Measurements from ENCODE around the gene ETV6.

ETV6 gene

DNA sequence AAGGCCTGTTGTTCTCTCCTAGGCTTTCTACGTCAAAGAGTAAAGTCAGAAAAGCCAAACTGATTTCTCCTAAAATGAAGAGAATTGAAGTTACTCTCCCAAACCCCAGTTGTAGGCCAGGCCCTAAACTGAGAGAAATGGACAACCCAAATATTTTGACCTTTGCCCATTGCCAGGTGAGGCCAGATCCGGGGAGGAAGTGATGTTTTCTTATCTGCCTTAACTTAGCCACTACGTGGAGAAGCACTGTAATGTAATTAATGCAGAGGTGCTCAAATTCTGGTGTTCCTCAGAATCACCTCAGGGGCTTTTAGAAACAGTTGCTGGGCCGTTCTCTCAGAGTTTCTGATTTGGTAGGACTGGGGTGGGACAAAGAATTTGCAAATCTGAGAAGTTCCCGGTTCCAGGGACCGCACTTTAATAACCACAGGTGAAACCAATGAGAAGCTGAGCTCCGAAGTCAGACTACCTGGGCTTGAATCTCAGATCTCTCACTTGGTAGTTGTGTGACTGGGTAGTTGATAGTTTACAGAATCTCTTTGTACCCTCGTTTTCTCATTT is 73.2 kb downstream of the ETV6 start:
- no peak for DNase-seq

DNA sequence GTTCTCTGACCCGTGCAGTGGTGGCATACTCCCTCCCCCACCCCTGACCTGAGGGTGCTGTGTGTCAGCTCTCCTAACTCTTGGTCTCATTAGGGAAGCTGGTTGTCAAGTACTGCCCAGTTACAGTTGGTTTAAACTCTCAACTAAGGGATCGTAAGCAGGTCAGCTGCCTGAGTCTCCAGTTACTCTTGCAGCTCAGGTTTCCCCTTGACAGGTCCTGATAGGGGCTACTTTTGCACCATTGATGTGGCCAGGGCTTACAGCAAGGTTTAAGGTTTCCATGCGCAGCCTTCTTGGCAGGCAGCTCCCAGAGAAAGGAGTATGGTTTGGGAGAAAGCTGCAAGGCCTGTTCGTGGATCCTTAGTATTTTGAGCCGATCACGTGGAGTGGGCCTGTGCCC is 74.5 kb downstream of the ETV6 start:
- peak; percentile 60 for DNase-seq

DNA sequence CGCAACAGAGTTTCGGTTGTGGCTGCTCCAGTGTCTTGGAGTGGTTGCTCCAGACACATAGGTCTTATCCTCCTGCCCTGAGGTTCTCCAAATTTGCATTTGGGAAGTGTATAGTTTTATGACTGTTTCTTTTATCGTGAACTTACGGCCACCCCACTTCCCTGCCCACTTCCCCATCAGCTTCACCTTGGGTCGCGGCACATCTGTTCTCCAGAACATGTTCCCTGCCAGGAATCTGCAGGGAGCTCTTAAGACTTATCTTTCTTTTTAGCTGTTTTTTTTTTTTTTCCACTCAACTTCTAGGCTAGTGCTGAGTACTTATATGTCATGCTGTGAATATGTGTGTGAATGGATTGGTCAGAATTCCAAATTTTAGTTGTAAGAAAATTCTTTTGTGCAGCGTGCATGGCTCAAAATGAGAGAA is 75.4 kb downstream of the ETV6 start:
- DNase-seq = no peak

DNA sequence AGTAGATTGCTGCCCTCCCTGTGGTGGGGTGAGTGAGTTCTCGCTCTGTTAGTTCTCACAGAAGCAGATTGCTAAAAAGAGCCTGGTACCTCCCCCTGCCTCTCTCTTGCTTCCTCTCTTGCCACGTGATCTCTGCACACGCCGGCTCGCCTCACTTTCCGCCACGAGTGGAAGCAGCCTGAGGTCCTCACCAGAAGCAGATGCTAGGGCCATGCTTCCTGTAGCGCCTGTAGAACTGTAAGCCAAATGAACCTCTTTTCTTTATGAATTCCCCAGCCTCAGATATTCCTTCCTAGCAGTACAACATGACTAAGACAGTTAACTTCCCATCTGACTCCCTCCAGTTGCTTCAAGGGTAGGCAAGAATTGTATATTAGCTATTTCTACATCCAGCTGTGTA is 76.2 kb downstream of the ETV6 start:
- DNase-seq = no peak

DNA sequence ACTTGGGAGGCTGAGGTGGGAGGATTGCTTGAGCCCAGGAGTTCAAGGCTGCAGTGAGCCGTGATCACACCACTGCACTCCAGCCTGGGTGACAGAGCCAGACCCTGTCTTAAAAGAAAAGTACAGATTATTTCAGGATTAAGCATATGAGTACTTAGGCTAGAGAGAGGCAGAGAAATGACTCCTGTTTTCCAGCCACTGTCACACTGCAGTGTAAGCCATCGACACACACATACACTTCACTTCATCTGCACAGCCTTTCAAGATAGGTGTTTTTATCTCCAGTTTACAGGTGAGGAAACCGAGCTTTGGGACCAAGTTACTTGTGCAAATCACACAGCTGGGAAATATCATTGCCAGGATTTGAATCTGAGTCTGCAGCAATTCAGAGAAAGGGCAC is 77.2 kb downstream of the ETV6 start:
- DNase-seq = no peak

DNA sequence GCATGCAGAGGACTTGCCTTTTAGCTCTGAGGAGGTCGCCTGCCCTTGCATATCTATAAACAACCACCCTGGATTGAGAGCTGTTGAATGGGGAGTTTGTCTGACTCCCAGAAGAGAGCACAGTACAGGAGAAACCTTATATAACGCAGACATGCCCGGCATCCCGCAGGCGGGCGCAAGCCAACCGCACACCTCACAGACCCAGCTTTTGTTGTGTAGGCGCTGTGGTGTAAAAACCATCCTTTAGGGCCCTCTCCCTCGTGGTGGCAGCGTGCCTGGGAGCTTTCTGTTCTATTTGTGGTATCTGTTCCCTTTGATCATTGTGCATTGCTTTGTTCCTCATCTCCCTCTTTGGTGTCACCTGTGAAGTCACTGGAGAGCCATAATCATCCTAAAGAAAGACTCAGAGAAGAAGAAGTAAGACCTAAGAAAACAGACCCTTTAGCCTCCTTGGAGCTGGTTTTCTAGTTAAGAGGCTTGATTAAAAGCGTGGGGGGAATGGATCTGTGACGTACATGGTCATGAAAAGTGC is 77.7 kb downstream of the ETV6 start:
- peak; percentile 56 for DNase-seq

DNA sequence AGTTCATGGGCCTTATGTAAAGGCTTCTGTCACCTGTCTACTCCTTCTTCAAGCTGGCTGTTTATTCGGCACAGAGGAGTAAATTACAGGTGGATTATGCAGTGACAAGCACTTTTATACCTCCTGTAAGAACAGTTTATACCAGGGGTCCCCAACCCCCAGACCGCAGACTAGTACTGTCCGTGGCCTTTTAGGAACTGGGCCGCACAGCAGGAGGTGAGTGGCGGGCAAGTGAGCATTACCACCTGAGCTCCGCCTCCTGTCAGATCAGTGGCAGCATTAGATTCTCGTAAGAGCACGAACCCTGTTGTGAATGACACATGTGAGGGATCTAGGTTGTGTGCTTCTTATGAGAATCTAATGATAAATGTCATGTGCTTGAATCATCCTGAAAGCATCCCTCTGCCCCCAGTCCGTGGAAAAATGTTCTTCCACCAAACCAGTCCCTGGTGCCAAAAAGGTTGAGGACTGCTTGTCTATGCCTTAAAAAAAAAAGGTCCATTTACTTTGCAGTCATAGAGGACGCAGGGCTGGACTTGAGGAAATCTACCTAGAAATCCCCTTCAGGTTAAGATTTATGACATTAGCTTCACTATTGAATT is 78.8 kb downstream of the ETV6 start:
- no peak for DNase-seq

DNA sequence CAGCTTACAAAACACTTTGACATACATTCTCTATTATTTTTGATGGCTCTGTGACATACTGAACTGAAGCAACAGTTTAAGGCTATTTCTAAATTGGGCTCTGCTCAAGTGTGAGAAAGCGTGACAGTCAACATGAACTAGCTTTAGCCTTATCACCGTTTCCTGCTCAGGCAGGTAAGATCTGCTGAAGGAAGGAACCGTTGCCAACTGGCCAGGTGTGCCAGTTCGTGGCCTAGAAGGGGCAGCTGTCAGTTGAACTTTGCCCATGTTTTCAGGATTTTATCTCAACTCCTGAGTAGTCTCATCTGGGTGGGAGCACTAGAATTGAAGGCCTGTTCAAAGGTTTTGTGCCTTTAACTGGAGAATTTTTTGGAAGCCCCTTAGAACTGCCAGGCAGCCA is 79.5 kb downstream of the ETV6 start:
- no peak for DNase-seq

DNA sequence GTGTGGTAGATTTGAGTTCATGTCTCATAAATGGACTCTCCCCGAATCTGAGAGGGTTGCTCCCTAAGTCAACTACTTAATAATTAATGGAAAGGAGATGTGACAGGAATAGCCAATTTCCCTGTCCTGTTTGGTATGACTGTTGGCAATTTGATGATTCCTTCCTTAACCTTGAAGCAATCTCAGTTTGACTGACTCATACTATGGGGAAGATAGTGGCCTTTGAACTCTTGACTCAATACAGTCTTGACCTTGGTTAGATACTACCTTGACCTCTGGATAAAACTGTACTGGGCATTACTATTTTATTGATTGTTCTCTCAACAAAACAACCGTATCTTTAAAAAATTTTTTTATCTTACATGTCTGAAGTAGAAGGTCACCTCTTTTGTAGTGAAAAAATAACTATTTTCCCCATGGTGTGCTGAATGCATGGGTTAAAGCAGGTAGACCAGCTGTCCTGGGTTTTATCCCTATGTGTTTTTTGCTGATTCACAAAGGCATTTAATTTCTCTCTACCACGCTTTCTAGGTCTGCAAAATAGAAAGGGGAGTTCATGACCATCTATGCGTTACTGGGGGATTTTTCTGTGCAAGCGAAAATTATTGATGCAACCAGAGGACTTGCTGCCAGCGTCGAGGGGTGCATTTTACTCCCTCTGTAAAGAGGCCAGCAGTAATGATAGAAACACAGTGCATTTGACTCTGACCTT is 80.1 kb downstream of the ETV6 start:
- DNase-seq = no peak

DNA sequence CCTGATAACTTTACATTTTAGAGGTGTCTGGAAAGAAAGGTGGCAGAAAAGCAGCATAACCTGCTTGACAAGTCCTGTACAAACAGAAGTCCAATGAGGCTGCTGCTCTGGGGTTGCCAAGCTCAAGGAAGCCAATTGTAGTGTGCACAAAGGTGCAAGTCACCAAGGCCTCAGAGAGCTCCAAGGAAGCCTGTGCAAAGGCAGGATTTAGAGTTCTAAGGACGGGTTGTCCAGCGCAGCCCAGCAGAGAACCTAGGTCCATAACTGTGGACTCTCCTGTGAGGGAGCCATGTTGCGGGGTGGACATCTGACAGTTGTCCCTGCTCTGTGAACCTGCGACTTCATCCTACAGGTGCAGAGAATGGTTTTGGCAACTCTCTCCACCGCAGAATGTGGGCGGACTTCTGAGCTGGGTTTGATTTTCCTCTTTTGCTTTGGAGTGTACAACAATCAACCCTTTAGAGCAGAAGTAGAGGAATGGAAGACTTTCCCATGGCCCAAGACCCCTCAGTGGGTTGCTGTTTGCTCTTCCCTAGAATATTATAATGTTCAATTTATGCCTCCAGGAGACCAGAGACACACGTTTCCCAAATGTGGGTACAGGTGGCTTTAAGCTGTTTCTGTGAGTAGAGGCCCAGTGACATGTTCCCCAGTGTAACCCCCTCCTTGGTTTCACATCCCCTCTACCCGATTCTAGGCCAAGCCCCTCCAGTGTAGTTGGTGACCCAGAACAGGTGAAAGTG is 81.0 kb downstream of the ETV6 start:
- no peak for DNase-seq

DNA sequence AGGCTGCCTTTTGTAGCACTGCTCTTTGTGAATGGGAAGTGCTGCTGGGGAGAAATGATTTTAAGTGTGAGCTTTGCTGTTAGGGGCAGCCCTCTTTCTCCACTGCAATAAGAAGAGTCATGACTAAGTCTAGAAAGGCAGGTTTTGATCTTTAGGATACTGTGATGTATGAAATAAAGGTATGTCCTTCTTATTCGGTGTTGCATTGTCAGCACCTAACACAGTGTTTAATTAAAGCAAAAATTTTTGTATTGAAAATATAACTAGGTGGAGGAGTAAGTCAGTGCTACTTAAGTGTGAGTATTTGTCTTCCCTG is 81.5 kb downstream of the ETV6 start:
- no peak for DNase-seq

DNA sequence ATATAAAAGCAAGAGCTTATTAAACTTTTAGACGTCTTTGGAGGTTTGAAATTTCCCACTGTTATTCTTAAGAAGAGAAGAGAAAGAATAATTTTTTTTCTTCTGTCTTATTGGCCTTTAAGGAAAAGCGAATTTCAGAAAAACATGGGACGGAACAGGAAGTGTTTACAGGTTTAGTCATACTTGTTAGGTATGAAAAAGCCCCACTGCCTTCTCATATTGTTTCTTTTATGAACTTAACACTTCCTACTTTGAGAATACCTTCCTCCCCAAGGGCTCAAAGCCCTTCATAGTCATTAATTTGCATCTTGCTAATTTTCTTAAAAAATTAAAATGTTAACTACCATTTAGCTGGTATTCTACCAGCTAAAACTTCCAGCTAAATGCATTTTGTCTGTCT is 82.0 kb downstream of the ETV6 start:
- DNase-seq = no peak

DNA sequence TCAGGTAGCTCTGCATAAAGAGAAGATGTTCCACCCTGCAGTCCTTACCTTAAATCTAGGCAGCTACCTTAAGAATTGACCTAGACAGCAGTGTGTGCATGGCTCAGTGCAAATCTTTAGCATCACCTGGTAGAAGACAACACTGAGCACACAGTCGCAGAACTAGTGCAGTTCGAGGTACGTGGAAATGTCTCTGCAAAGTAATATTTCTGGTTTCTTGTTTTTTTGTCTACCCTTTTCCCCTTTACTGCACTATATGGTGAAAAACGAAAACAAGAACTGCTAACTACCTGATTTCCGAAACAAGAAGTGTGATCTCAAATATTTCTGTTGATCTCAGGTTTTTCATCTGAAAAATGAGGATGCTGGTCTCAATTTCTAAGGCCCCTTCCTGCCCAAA is 82.5 kb downstream of the ETV6 start:
- DNase-seq = no peak

DNA sequence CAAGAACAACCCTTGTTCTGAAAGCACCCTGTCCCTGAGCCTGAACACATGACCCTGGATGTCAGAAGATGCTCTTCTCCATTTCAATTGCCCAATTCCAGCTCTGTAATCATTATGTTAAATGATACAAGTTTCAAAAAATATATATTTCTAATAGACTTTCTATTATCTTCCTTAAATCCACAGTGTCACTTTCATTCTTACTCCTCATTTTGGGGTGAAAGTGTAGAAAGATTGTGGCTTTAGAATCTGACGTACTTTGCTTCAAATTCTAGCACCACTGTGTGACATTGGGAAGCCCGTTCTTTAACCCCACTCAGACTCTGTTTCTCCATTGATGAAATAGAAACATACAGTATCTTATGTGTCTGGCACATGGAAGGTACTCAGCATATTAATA is 83.2 kb downstream of the ETV6 start:
- DNase-seq = no peak

DNA sequence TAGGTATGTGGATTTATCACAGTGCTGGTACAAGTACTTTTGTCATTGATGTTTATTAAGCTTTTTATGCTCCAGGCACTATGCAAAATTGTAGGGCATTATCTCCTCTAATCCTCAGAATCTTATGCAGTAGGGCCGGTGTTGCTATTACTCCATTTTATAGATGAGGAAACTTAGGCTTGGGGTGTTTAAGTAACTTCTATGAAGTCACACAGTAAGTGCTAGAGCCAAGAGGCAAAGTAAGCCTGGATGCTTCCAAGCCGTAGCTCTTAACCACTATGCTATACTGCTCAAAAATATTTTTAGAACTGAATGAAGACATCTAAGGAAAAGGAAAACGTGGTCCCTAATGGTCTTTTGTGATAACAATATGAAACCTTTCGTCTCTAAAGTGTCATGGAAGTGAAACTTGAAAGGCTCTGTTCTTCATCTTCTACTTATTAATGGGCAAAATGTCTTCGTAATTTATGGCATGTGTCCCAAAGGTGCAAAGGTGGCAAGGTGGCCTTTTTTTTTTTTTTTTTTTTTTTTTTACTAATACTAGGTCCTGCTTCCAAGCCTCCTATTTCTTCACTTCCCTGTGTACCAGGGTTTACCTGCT is 85.2 kb downstream of the ETV6 start:
- DNase-seq = no peak

DNA sequence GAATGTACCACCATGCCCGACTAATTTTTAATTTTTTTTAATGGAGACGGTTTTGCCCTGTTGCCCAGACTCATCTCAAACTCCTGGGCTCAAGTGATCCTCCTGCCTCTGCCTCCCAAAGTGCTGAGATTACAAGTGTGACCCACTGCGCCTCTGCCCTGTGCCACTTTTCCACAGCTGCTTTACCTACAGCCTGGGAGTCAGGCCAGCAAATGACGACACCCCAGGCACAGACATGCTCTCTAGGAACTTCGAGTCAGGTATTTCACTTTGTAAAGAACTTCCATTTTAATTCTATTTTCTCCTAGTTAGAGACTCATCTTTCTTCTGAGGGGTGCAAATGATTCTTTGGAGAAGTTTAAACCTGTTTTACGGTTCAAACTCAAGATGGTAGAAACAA is 89.0 kb downstream of the ETV6 start:
- no peak for DNase-seq

DNA sequence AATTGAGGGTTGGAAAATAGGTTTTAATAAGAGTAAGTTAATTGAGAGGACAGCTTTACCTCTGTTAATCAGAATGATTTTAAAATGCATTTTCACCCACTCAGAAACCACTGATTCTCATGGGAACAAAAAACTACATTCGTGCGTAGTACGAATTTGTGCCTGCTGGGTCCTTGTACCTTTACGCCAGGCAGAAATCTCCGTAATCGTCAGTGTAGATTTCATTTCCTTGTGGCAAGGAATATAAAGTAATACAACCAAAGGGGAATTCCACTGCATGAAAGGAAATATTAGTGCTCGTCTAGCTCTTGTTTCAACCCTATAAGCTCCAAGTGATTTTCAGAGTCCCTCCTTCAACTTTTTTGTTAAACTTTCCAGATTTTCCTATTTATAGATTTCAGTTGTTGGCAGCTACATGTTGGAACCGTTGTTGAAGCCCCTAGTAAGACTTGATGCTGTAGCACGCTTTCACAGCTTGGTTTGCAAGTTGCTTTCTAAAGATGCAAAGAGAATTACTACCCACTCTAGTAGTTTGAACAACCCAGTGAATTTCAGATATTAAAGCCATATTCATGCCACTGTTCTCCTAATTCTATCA is 90.6 kb downstream of the ETV6 start:
- no peak for DNase-seq

DNA sequence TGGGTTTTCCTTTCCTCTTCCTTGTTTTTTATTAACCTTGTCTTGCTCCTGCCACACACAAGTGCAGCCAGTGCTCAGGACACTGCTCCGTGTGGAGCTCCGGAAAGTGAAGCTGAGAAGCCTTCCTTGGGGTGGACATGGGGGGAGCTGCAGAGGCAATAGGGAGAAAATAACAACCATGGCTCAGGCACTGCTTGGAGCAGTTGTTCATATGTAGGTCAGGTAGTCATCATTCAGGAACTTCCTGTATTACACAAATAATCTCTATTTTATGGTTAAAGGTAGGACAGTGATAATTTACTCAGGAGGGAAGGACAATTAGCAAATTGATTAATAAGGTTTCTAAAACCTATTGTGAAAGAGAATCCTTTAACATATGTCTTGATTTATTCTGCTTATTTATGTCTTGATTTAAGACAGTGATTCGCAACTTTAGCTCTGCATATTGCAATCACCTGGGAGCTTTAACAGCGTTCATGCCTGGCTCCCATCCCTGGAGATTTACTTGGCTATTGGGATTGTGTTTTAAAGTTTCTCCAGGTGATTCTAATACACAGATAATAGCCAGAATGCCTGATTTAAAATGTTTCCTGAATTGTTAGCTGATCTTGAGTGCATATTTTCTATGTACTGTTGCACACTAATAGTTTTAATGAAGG is 92.1 kb downstream of the ETV6 start:
- DNase-seq = no peak

DNA sequence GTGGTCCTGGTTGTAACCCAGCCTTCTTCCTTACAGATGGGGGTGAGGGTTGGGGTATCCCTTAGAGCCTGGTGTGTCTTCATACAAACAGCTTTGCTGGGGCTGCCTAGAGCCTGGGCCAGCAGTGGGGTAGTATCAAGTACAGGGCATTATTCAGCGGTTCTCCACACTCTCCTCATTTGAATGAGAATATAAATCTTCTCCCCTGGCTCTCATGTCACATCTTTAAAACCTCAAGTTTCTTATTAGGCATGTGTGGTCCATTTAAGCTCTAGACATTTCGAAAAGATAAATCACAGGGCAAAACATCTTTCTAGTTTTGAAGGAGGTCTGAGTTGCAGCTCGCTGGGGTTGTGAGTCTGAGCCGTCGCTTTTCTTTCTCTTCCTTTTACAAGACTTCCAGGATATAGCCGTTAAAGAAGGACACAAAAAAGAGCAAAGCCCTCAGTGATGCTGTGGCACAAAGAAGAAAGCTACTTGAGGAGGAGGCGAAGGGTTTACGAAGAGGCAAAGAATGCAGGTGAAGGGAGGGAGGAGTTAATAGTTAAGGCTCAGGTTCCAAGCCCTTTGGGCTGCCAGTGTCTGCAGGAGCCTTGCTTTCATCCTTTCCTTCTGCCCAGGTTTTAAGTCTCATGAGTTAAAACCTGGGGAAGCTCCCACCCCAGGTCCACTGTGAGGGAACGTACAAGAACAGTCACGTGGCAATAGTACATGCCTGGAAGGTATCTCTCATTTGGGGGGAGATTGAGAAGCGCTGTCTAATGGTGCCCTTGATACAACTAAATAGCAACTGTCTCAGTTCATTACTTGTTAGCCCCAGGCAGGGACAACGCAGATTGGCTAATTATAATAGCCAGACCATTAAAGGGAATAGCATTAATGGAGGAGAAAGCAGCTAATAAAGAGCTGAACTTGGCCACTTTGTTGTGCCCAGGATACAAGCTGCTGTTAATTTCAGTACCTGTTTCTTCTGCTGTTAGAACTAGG is 94.2 kb downstream of the ETV6 start:
- no peak for DNase-seq

DNA sequence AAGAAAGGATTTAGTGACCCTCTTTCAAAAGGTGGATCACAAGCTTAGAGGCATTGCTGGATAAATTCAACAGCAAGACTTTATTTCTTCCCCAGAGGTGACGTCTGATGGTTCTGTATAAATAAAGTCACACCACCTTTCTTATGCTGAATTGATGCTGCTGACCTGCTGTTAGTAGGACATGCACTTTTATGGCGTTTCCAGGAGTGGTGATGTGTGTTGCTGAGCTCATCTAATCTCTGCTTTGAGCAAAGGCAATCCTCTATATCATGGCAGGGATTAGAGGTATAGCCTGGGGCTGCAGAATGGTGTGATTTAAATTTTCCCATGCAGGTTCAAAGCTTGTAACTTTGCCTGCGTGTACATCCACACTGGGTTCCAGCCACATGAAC is 94.9 kb downstream of the ETV6 start:
- DNase-seq = no peak

DNA sequence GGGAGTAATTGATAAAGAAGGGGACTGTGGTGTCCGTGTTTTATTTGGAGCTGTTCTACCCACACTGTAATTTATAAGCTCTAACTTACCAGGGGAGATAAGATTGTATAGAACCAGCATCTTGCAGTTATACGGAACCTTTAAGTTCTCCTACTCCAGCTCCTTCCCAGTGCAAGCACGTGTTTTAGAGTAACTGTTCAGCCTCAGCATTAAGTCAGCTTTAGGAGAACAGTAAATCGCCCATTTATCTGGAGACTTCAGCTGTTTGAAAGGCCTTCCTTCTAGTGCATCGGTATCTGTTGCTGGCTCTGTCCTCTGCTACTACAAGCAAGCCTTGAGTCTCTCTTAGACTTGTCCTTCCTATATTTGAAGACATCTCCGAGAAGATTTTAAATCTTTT is 95.6 kb downstream of the ETV6 start:
- DNase-seq = no peak
